CD4-positive, alpha-beta T cell (primary cell): ENCODE data around the gene SH3RF3. TPM values are rescaled to one million over a fixed set of nuclear protein-coding genes. Genes with fewer than 3 reads are reported as not detected.

Source experiments
- ATAC-seq: fragments of 200-7000 bp; cut with Tn5 transposase; one replicate; pipeline ENCODE4 v1.10.0; 2022; ENCODE audit warnings: mild to moderate bottlenecking; ENCODE audit not compliant: poor library complexity
- CTCF ChIA-PET: fragments of 350-600 bp; sonication (Branson Sonifier 250); formaldehyde crosslinking; loops from one replicate; lab custom pipeline; 2021; ENCODE audit warnings: antibody characterized with exemption, inconsistent platforms; lab: Charles Lee
- POLR2A ChIA-PET: fragments of 350-600 bp; sonication (Branson Sonifier 250); formaldehyde crosslinking; loops from one replicate; lab custom pipeline; 2021; ENCODE audit warnings: antibody characterized with exemption, inconsistent platforms; lab: Charles Lee
- DNase-seq, 14 experiments: peaks; one replicate each; pipeline ENCODE4 v3.0.0-alpha.2; 2013 to 2020; ENCODE audit warnings: mixed read lengths in 2 of 14
- H3K27ac ChIP-seq, 2 donors: one replicate each; pipeline versions ENCODE4 v1.5.1 to v1.7.0; 2013; ENCODE audit warnings: low read length in 2 of 2, low read depth in 1 of 2, mild to moderate bottlenecking in 1 of 2
- H3K27me3 ChIP-seq, 2 experiments: 1 replicate in 1 of 2; 2 replicates in 1 of 2; pipeline versions ENCODE4 v1.6.1 to v1.7.0; 2013; ENCODE audit warnings: low read length in 2 of 2, control low read depth in 1 of 2, mild to moderate bottlenecking in 1 of 2, moderate library complexity in 1 of 2; ENCODE audit not compliant: insufficient read depth in 2 of 2, control insufficient read depth in 1 of 2
- H3K36me3 ChIP-seq: one replicate; pipeline ENCODE4 v1.6.1; 2013; ENCODE audit warnings: low read length, control low read depth; ENCODE audit not compliant: insufficient read depth
- H3K4me1 ChIP-seq: one replicate; pipeline ENCODE4 v1.6.1; 2013; ENCODE audit warnings: low read length, control low read depth; ENCODE audit not compliant: insufficient read depth
- H3K4me3 ChIP-seq: one replicate; pipeline ENCODE4 v1.5.1; 2013; ENCODE audit warnings: mild to moderate bottlenecking, low read length, moderate library complexity
- H3K9me3 ChIP-seq, 2 experiments: 1 replicate in 1 of 2; 2 replicates in 1 of 2; pipeline versions ENCODE4 v1.6.1 to v1.7.0; 2013; ENCODE audit warnings: low read length in 2 of 2, mild to moderate bottlenecking in 2 of 2, control low read depth in 1 of 2, moderate library complexity in 1 of 2; ENCODE audit not compliant: control insufficient read depth in 1 of 2, insufficient read depth in 1 of 2
- H3K27ac Mint-ChIP-seq: one replicate; pipeline ENCODE4 v1.8.0; 2020; ENCODE audit warnings: mixed read lengths
- H3K27me3 Mint-ChIP-seq: one replicate; pipeline ENCODE4 v1.8.0; 2021; ENCODE audit warnings: mixed read lengths
- H3K36me3 Mint-ChIP-seq: one replicate; pipeline ENCODE4 v1.8.0; 2021; ENCODE audit warnings: low read depth, mixed read lengths
- H3K4me1 Mint-ChIP-seq: one replicate; pipeline ENCODE4 v1.8.0; 2021; ENCODE audit warnings: low read depth, mixed read lengths
- H3K4me3 Mint-ChIP-seq: one replicate; pipeline ENCODE4 v1.8.0; 2020; ENCODE audit warnings: mild to moderate bottlenecking, mixed read lengths
- H3K9me3 Mint-ChIP-seq: one replicate; pipeline ENCODE4 v1.8.0; 2020; ENCODE audit warnings: mixed read lengths
- intact Hi-C, 2 experiments: fragments of 100-400 bp; cut with DNase I in 1 of 2; cut with micrococcal nuclease in 1 of 2; formaldehyde crosslinking; loops; one replicate each; pipeline versions ENCODE4 v1.15.1 to v1.9.0; 2023 to 2025; cut with DNase I, micrococcal nuclease
- total RNA-seq, 174 experiments: library from RNA in 2 of 174; stranded (reverse) in 2 of 174; gene quantifications; one replicate each; pipeline ENCODE4 v1.2.3 and lab custom pipeline; 2021 to 2026
- TF ChIP-seq, protein P1 (sequence below): fragments of 200-600 bp; IDR thresholded peaks from one replicate; pipeline ENCODE4 v1.8.0; 2022; ENCODE audit warnings: antibody characterized with exemption, mild to moderate bottlenecking

SH3RF3 gene
- total RNA-seq, 2 experiments from 2014 or later = 5.2 to 5.9 TPM

DNA sequence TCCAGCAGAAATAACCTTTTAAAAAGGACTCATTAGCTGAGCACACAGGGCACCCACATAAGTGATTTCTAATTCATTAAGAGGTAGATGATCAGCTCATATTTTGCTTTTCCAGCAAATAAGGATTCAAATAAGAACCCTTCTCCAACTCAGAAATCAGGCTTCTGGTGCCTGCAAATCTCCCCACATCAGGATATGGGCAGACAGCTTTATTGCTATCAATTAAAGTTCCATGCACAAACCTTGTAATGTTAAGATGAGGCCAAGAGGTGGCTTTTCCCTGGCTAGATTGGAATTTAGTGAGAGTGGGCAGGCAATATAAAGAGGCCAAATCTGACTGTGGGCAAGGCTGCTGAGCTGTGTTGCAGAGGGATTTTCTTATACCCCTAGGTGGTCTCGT lies 193.6 kb downstream of the SH3RF3 start:
- CTCF ChIA-PET = no interaction called here

DNA sequence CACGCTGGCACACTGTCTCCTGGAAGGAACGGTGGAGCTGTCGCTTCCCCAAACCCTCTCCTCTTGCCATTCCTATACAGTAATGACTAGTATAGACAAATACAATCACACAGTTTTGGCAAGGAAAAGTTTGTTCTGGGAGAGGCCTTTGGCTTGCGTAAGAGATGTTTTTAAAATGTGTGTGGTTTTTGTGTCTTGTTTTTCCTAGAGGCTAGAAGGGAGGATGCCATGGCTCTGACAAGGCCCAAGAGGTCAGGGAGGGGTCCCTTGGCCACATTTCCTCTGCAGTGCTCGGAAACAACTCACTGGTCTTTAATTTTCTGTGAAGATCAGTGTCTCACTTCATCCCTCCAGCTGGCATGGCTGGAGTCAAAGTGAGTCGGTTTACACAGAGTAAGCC lies 195.9 kb downstream of the SH3RF3 start:
- POLR2A ChIA-PET = no interaction called here
- H3K4me3 ChIP-seq = no peak overlapping the region
- no peak overlapping the region for H3K27ac Mint-ChIP-seq
- TF ChIP-seq, protein P1, sequence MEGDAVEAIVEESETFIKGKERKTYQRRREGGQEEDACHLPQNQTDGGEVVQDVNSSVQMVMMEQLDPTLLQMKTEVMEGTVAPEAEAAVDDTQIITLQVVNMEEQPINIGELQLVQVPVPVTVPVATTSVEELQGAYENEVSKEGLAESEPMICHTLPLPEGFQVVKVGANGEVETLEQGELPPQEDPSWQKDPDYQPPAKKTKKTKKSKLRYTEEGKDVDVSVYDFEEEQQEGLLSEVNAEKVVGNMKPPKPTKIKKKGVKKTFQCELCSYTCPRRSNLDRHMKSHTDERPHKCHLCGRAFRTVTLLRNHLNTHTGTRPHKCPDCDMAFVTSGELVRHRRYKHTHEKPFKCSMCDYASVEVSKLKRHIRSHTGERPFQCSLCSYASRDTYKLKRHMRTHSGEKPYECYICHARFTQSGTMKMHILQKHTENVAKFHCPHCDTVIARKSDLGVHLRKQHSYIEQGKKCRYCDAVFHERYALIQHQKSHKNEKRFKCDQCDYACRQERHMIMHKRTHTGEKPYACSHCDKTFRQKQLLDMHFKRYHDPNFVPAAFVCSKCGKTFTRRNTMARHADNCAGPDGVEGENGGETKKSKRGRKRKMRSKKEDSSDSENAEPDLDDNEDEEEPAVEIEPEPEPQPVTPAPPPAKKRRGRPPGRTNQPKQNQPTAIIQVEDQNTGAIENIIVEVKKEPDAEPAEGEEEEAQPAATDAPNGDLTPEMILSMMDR = no peak
- H3K27me3 Mint-ChIP-seq = no peaks in the 10 kb centered on the region
- no peak for ATAC-seq
- H3K27me3 ChIP-seq = no peaks in the 10 kb centered on the region
- peaks cover 6% of the 10 kb centered on the region for H3K4me1 ChIP-seq
- no peaks in the 10 kb centered on the region for H3K36me3 ChIP-seq
- H3K9me3 ChIP-seq = no peaks in the 10 kb centered on the region
- no peaks in the 10 kb centered on the region for H3K9me3 Mint-ChIP-seq
- no peak for DNase-seq
- H3K4me3 Mint-ChIP-seq = no peak overlapping the region
- intact Hi-C loops = no loop called here
- CTCF ChIA-PET = no interaction called here
- peaks cover 19% of the 10 kb centered on the region for H3K4me1 Mint-ChIP-seq
- no peak overlapping the region for H3K27ac ChIP-seq
- no peaks in the 10 kb centered on the region for H3K36me3 Mint-ChIP-seq

More for the DNA sequence above, 193.6 kb downstream of the SH3RF3 start:
- Histone ChIP-seq H3K4me3 (no peak overlapping the region), H3K4me1 (peaks cover 10% of the 10 kb centered on the region), H3K27ac (no peak overlapping the region), H3K27me3 (no peaks in the 10 kb centered on the region), H3K36me3 (no peaks in the 10 kb centered on the region), H3K9me3 (no peaks in the 10 kb centered on the region)
- Mint-ChIP-seq H3K9me3 (no peaks in the 10 kb centered on the region), H3K27me3 (no peaks in the 10 kb centered on the region), H3K27ac (no peak overlapping the region), H3K4me3 (no peak overlapping the region), H3K36me3 (no peaks in the 10 kb centered on the region), H3K4me1 (peaks cover 33% of the 10 kb centered on the region)
- POLR2A ChIA-PET = no interaction called here
- TF ChIP-seq, protein P1 = no peak
- intact Hi-C loops = no loop called here
- DNase-seq = no peak
- ATAC-seq = no peak

DNA sequence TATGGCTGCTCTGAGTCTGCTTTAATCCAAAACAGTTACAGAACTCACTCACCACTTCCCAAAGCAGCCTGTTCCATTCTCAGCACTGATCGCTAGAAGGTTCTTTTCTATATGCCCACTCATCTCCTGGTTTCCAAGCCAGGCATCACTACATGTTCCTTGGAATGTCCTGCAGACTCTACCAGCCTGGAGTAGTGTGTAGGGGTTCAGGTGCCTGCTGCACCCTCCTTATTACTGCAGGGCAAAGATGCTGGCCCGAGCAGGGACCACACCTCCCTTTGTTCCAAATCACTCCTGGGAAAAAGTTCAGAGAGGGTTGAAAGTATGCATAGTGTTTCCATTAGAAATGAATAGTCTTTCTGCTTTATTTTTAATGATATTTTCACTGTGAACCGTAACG lies 196.6 kb downstream of the SH3RF3 start:
- no peak overlapping the region for H3K4me3 ChIP-seq
- no peaks in the 10 kb centered on the region for H3K36me3 Mint-ChIP-seq
- no peaks in the 10 kb centered on the region for H3K4me1 ChIP-seq
- no peaks in the 10 kb centered on the region for H3K27me3 ChIP-seq
- H3K4me1 Mint-ChIP-seq = peaks cover 17% of the 10 kb centered on the region
- no peak overlapping the region for H3K4me3 Mint-ChIP-seq
- ChIA-PET POLR2A (no interaction called here), CTCF (no interaction called here)
- DNase-seq (no peak), ATAC-seq (no peak)
- no peaks in the 10 kb centered on the region for H3K9me3 Mint-ChIP-seq
- H3K36me3 ChIP-seq = no peaks in the 10 kb centered on the region
- intact Hi-C loops = no loop called here
- H3K27me3 Mint-ChIP-seq = no peaks in the 10 kb centered on the region
- no peaks in the 10 kb centered on the region for H3K9me3 ChIP-seq
- TF ChIP-seq, protein P1 = no peak
- no peak overlapping the region for H3K27ac ChIP-seq
- H3K27ac Mint-ChIP-seq = no peak overlapping the region
